HEK293 (cell line): Measurements from ENCODE around the gene NEAT1.

Experiments
- TF ChIP-seq, protein P1 (sequence below): fragments of 450-650 bp; formaldehyde crosslinking; IDR thresholded peaks from 2 replicates; pipeline ENCODE4 v1.5.1; 2016; ENCODE audit warnings: missing biosample characterization, missing genetic modification characterization
- TF ChIP-seq, protein P2 (sequence below): fragments of 450-650 bp; formaldehyde crosslinking; IDR thresholded peaks from 2 replicates; pipeline ENCODE4 v1.5.1; 2016; ENCODE audit warnings: missing biosample characterization, missing genetic modification characterization

DNA sequence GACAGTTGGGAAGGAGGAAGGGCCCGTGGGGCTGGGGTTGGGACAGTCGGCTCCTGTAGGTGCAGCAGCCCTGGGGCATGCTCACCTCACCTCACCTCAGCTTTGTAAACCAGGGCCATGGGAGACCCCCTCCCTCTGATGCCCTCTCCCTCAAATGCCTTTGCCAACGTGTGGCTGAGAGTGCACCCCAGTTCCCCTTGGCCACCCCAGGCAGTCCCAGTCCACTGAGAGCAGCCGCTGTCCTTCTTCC lies 4.2 kb upstream of the NEAT1 start:
- TF ChIP-seq, protein P1, sequence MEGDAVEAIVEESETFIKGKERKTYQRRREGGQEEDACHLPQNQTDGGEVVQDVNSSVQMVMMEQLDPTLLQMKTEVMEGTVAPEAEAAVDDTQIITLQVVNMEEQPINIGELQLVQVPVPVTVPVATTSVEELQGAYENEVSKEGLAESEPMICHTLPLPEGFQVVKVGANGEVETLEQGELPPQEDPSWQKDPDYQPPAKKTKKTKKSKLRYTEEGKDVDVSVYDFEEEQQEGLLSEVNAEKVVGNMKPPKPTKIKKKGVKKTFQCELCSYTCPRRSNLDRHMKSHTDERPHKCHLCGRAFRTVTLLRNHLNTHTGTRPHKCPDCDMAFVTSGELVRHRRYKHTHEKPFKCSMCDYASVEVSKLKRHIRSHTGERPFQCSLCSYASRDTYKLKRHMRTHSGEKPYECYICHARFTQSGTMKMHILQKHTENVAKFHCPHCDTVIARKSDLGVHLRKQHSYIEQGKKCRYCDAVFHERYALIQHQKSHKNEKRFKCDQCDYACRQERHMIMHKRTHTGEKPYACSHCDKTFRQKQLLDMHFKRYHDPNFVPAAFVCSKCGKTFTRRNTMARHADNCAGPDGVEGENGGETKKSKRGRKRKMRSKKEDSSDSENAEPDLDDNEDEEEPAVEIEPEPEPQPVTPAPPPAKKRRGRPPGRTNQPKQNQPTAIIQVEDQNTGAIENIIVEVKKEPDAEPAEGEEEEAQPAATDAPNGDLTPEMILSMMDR (tag by site-specific recombination), result no peak
- TF ChIP-seq, protein P2, sequence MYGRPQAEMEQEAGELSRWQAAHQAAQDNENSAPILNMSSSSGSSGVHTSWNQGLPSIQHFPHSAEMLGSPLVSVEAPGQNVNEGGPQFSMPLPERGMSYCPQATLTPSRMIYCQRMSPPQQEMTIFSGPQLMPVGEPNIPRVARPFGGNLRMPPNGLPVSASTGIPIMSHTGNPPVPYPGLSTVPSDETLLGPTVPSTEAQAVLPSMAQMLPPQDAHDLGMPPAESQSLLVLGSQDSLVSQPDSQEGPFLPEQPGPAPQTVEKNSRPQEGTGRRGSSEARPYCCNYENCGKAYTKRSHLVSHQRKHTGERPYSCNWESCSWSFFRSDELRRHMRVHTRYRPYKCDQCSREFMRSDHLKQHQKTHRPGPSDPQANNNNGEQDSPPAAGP, result no peak
